KMS-11 (cell line): ENCODE measurements around the gene USH2A.

Experiments used
- H2AFZ ChIP-seq: fragments of 200-600 bp; sonication (generic); 2 replicates; pipeline ENCODE4 v1.6.1; 2016; ENCODE audit warnings: antibody characterized with exemption, mixed run types, low read depth
- H3K27ac ChIP-seq: fragments of 200-600 bp; sonication (generic); 2 replicates; pipeline ENCODE4 v1.6.1; 2016; ENCODE audit warnings: mild to moderate bottlenecking, mixed run types
- H3K27me3 ChIP-seq: fragments of 200-600 bp; sonication (generic); 2 replicates; pipeline ENCODE4 v1.6.1; 2017; ENCODE audit warnings: mild to moderate bottlenecking, low read depth, mixed run types, moderate library complexity; ENCODE audit not compliant: insufficient read depth
- H3K36me3 ChIP-seq: fragments of 200-600 bp; sonication (generic); 2 replicates; pipeline ENCODE4 v1.6.1; 2017; ENCODE audit warnings: mild to moderate bottlenecking, mixed run types; ENCODE audit not compliant: insufficient read depth
- H3K4me1 ChIP-seq: fragments of 200-600 bp; sonication (generic); 2 replicates; pipeline ENCODE4 v1.6.1; 2016; ENCODE audit warnings: mild to moderate bottlenecking, low read depth, mixed run types; ENCODE audit not compliant: poor library complexity, severe bottlenecking
- H3K4me2 ChIP-seq: fragments of 200-600 bp; sonication (generic); 2 replicates; pipeline ENCODE4 v1.7.0; 2016; ENCODE audit warnings: mild to moderate bottlenecking, mixed run types
- H3K4me3 ChIP-seq: fragments of 200-600 bp; sonication (generic); IDR thresholded peaks from 2 replicates; pipeline ENCODE4 v1.6.1; 2017; ENCODE audit warnings: low read depth, low read length, mixed read lengths; ENCODE audit not compliant: insufficient read depth
- H3K79me2 ChIP-seq: fragments of 200-600 bp; sonication (generic); 2 replicates; pipeline ENCODE4 v1.6.1; 2016; ENCODE audit warnings: low read depth, mixed run types; ENCODE audit not compliant: insufficient read depth
- H3K9ac ChIP-seq: fragments of 200-600 bp; sonication (generic); 2 replicates; pipeline ENCODE4 v1.6.1; 2016; ENCODE audit warnings: mild to moderate bottlenecking, mixed run types
- H4K20me1 ChIP-seq: fragments of 200-600 bp; sonication (generic); 2 replicates; pipeline ENCODE4 v1.6.1; 2016; ENCODE audit warnings: mild to moderate bottlenecking, mixed run types; ENCODE audit not compliant: insufficient read depth
- CTCF ChIP-seq: fragments of 200-600 bp; sonication (generic); conservative IDR thresholded peaks from 2 replicates; pipeline ENCODE4 v1.6.1; 2017; ENCODE audit warnings: low read depth, mild to moderate bottlenecking, antibody characterized with exemption, low read length, moderate library complexity, mixed read lengths

Gene USH2A

GRCh38 chr1:216246577-216247203 is 176.6 kb downstream of the USH2A start:
- Histone ChIP-seq H3K4me2 (no peak overlapping the region), H2AFZ (no peak overlapping the region)

GRCh38 chr1:216238844-216239243 is 184.4 kb downstream of the USH2A start:
- H3K9ac ChIP-seq = no peak overlapping the region
- TF ChIP-seq CTCF = no peak
- H4K20me1 ChIP-seq = no peaks in the 10 kb centered on the region
- H3K4me3 ChIP-seq = no peak overlapping the region
- no peaks in the 10 kb centered on the region for H3K79me2 ChIP-seq
- no peaks in the 10 kb centered on the region for H3K27me3 ChIP-seq
- no peaks in the 10 kb centered on the region for H3K4me1 ChIP-seq
- H3K36me3 ChIP-seq = no peaks in the 10 kb centered on the region
- H2AFZ ChIP-seq = no peak overlapping the region
- H3K4me2 ChIP-seq = no peak overlapping the region
- no peak overlapping the region for H3K27ac ChIP-seq

More at GRCh38 chr1:216246577-216247203, 176.6 kb downstream of the USH2A start:
- H3K4me1 ChIP-seq = no peaks in the 10 kb centered on the region
- no peaks in the 10 kb centered on the region for H3K36me3 ChIP-seq
- no peaks in the 10 kb centered on the region for H4K20me1 ChIP-seq
- no peak overlapping the region for H3K27ac ChIP-seq
- no peaks in the 10 kb centered on the region for H3K27me3 ChIP-seq
- no peak for TF ChIP-seq CTCF
- H3K79me2 ChIP-seq = no peaks in the 10 kb centered on the region
- no peak overlapping the region for H3K9ac ChIP-seq
- no peak overlapping the region for H3K4me3 ChIP-seq

- Histone ChIP-seq H4K20me1 (no peaks in the 10 kb centered on the region), H3K27me3 (no peaks in the 10 kb centered on the region), H3K4me1 (no peaks in the 10 kb centered on the region), H3K4me3 (no peak overlapping the region), H3K27ac (no peak overlapping the region), H2AFZ (no peak overlapping the region), H3K36me3 (no peaks in the 10 kb centered on the region), H3K4me2 (no peak overlapping the region), H3K9ac (no peak overlapping the region), H3K79me2 (no peaks in the 10 kb centered on the region)
- TF ChIP-seq CTCF = no peak
These were observed 185.2 kb downstream of the USH2A start for GRCh38 chr1:216237927-216238542.

GRCh38 chr1:216224233-216224632 is 199.0 kb downstream of the USH2A start:
- H3K36me3 ChIP-seq = no peaks in the 10 kb centered on the region
- H3K27ac ChIP-seq = no peak overlapping the region
- H3K79me2 ChIP-seq = no peaks in the 10 kb centered on the region
- H3K9ac ChIP-seq = no peak overlapping the region
- TF ChIP-seq CTCF = no peak
- no peak overlapping the region for H3K4me3 ChIP-seq
- no peaks in the 10 kb centered on the region for H3K27me3 ChIP-seq
- peaks cover 7% of the 10 kb centered on the region for H3K4me1 ChIP-seq
- H4K20me1 ChIP-seq = no peaks in the 10 kb centered on the region
- no peak overlapping the region for H3K4me2 ChIP-seq
- no peak overlapping the region for H2AFZ ChIP-seq
